GM19035 (cell line): ENCODE data around the gene RBM41.

Experiments
- ATAC-seq: cut with Tn5 transposase; IDR thresholded peaks from one replicate; pipeline ENCODE4 v1.9.1; 2021; ENCODE audit not compliant: unreplicated experiment

RBM41 gene

DNA sequence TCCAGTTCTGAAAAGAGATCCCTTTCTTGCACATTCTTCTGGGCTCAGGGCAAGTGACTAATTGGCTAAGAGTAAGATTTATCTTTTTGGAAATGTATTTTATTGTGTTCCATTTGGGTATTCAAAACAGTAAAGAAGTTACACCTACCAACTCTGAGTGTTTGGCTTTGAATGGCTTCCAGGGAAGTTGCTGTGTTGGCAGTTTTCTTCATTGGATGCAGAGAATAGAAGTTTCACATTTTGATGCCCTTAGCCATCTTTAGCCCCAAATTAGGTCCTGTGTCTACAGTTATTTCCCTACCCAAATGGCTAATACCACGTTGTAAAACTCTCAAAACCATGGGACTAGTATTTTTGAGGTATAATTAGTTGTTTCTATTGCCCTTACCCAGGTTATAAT is 88.9 kb downstream of the RBM41 start:
- ATAC-seq = no peak

DNA sequence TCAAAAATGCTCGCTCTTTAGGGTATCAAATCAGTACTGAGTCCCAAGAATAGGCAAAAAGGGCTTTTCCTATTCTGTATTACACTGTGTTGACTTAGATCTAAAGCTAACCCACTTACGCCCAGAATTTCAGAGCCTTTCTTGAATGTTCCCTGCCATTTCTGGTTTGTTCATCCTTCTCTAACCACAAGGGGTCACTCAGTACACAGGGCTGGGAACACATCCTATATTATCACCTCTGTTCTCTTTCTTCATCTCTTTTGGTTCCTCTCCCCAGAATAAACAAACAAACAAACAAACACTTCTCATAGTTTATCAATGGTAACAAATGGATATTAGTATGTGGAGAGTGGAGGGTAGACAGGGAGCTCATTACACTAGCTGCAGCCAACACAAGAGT is 93.1 kb downstream of the RBM41 start:
- ATAC-seq = no peak

DNA sequence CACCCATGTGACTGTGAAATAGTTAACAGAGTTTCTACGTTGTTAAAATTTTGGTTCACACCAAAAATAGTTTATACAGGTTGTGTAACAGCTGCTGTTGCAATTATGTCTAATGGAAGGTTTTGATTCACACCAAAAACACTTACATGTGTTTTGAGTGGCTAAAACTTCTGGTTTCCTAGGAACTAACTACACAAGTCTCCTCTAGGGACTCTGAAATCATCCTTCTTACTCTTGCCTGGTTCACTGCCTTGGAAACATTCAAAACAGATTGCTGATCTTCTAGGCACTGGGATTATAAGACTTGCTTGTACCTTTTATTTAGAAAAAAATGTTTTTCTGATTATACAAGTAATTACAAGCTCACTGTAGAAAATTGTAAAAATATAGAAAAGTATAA is 103.7 kb downstream of the RBM41 start:
- ATAC-seq = no peak
